ENCODE results near the gene RUSF1. TPM values are rescaled to one million over a fixed set of nuclear protein-coding genes. Genes with fewer than 3 reads are reported as not detected.

RUSF1 gene
- total and polyA plus RNA-seq, 2 donors from 2014 or later, result 51.8 to 69.2 TPM

GRCh38 chr16:31483081-31483480 is 25.1 kb downstream of the RUSF1 start, which contains the start of gene SLC5A2:
Gene SLC5A2, plus strand, starts transcription at chr16:31483123. Its CDS starts 14 bp downstream, at chr16:31483137.
- TF ChIP-seq, protein P1, sequence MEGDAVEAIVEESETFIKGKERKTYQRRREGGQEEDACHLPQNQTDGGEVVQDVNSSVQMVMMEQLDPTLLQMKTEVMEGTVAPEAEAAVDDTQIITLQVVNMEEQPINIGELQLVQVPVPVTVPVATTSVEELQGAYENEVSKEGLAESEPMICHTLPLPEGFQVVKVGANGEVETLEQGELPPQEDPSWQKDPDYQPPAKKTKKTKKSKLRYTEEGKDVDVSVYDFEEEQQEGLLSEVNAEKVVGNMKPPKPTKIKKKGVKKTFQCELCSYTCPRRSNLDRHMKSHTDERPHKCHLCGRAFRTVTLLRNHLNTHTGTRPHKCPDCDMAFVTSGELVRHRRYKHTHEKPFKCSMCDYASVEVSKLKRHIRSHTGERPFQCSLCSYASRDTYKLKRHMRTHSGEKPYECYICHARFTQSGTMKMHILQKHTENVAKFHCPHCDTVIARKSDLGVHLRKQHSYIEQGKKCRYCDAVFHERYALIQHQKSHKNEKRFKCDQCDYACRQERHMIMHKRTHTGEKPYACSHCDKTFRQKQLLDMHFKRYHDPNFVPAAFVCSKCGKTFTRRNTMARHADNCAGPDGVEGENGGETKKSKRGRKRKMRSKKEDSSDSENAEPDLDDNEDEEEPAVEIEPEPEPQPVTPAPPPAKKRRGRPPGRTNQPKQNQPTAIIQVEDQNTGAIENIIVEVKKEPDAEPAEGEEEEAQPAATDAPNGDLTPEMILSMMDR (IDR thresholded peaks at IDR 0.05; ENCODE audit: borderline replicate concordance, extremely low read depth, insufficient read depth), result no peak
- no peak for FAIRE-seq
- H3K9ac ChIP-seq (ENCODE audit: low read length in 3 of 3), result no peak within 1 kb of the TSS
- H3K9me3 ChIP-seq (ENCODE audit: control insufficient read depth in 2 of 3, insufficient read depth in 1 of 3, low read length in 3 of 3), result no peaks in the 10 kb centered on the region
- no peaks in the 10 kb centered on the region for H3K27me3 ChIP-seq (ENCODE audit: control insufficient read depth, insufficient read depth, low read length)
- peak in 1 of 5 donors; percentile 53 for DNase-seq
- H3K27ac ChIP-seq (ENCODE audit: low read depth in 2 of 2, low read length in 2 of 2), result peak within 1 kb of the TSS; percentile 33 to 65
- H3K4me1 ChIP-seq (ENCODE audit: control insufficient read depth in 2 of 3, insufficient read depth in 2 of 3, low read depth in 1 of 3, low read length in 3 of 3), result peaks cover 0 to 20% (median 3%) of the 10 kb centered on the region in 3 donors
- H3K36me3 ChIP-seq (ENCODE audit: control insufficient read depth in 2 of 3, insufficient read depth in 3 of 3, low read length in 3 of 3), result no peaks in the 10 kb centered on the region
- H3K4me3 ChIP-seq (ENCODE audit: low read length in 3 of 3), result peak within 1 kb of the TSS in 2 of 3 donors; percentile 48 to 68
- intact Hi-C loops (cut with DNase I), result no loop called here

- H3K4me1 ChIP-seq (ENCODE audit: control insufficient read depth in 2 of 3, insufficient read depth in 2 of 3, low read depth in 1 of 3, low read length in 3 of 3), result peaks cover 0 to 16% (median 3%) of the 10 kb centered on the region in 3 donors
- H3K27me3 ChIP-seq (ENCODE audit: control insufficient read depth, insufficient read depth, low read length), result no peaks in the 10 kb centered on the region
- H3K27ac ChIP-seq (ENCODE audit: low read depth in 2 of 2, low read length in 2 of 2), result no peak overlapping the region
- DNase-seq, result peak in 2 of 5 donors; percentile 53 to 74
- H3K36me3 ChIP-seq (ENCODE audit: control insufficient read depth in 2 of 3, insufficient read depth in 3 of 3, low read length in 3 of 3), result no peaks in the 10 kb centered on the region
- H3K9me3 ChIP-seq (ENCODE audit: control insufficient read depth in 2 of 3, insufficient read depth in 1 of 3, low read length in 3 of 3), result no peaks in the 10 kb centered on the region
- intact Hi-C loops (cut with DNase I), result no loop called here
- no peak for FAIRE-seq
- TF ChIP-seq, protein P1 (IDR thresholded peaks at IDR 0.05; ENCODE audit: borderline replicate concordance, extremely low read depth, insufficient read depth), result no peak
- no peak overlapping the region for H3K4me3 ChIP-seq (ENCODE audit: low read length in 3 of 3)
- no peak overlapping the region for H3K9ac ChIP-seq (ENCODE audit: low read length in 3 of 3)
These were observed 27.2 kb downstream of the RUSF1 start for GRCh38 chr16:31480851-31481536.

DNA sequence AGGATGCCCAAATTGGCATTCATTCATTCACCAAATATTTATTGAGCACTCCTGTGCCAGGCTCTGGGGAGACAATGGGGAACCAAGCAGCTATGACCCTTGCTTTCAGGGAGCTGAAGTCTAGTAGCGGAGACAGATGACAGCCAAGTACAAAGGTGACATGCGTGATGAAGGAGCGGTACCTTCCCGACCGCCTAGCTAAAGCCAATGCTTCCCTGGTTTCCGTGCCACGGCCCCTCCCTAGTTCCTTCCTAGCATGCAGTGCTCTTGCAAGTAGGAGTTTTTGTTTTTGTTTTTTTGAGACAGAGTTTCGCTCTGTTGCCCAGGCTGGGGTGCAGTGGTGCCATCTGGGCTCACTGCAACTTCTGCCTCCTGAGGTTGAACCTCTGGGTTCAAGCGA is 28.4 kb downstream of the RUSF1 start:
- intact Hi-C loops (cut with DNase I), result no loop called here
- no peaks in the 10 kb centered on the region for H3K9me3 ChIP-seq (ENCODE audit: control insufficient read depth in 2 of 3, insufficient read depth in 1 of 3, low read length in 3 of 3)
- H3K9ac ChIP-seq (ENCODE audit: low read length in 3 of 3), result no peak overlapping the region
- no peak overlapping the region for H3K4me3 ChIP-seq (ENCODE audit: low read length in 3 of 3)
- peak in 1 of 5 donors; percentile 43 for DNase-seq
- no peak overlapping the region for H3K27ac ChIP-seq (ENCODE audit: low read depth in 2 of 2, low read length in 2 of 2)
- H3K27me3 ChIP-seq (ENCODE audit: control insufficient read depth, insufficient read depth, low read length), result no peaks in the 10 kb centered on the region
- TF ChIP-seq, protein P1 (IDR thresholded peaks at IDR 0.05; ENCODE audit: borderline replicate concordance, extremely low read depth, insufficient read depth), result no peak
- H3K36me3 ChIP-seq (ENCODE audit: control insufficient read depth in 2 of 3, insufficient read depth in 3 of 3, low read length in 3 of 3), result peaks cover 0 to 4% (median 0%) of the 10 kb centered on the region in 3 donors
- H3K4me1 ChIP-seq (ENCODE audit: control insufficient read depth in 2 of 3, insufficient read depth in 2 of 3, low read depth in 1 of 3, low read length in 3 of 3), result peaks cover 0 to 16% (median 3%) of the 10 kb centered on the region in 3 donors
- FAIRE-seq, result no peak
